ENCODE results near the gene HSPB6.
A peak's percentile ranks its signal among the peaks of the same experiment; 100 is the strongest.

The HSPB6 gene

GRCh38 chr19:35791814-35792279 is 35.0 kb upstream of the HSPB6 start:
- no peak overlapping the region for H2AFZ ChIP-seq (ENCODE audit: low read depth, low read length)
- no peaks in the 10 kb centered on the region for H3K79me2 ChIP-seq (ENCODE audit: insufficient read depth, low read length)
- TF ChIP-seq CTCF (IDR thresholded peaks at IDR 0.05; ENCODE audit: borderline replicate concordance, extremely low read depth, low read length, poor library complexity, severe bottlenecking) (no peak), EZH2 (IDR thresholded peaks at IDR 0.05; ENCODE audit: borderline replicate concordance, low read depth, low read length, severe bottlenecking) (no peak)
- no peaks in the 10 kb centered on the region for H3K9me3 ChIP-seq (ENCODE audit: insufficient read depth, low read length, severe bottlenecking)
- peaks cover 4% of the 10 kb centered on the region for H4K20me1 ChIP-seq (ENCODE audit: insufficient read depth, low read length)
- DNase-seq (no peak), ATAC-seq (ENCODE audit: insufficient read depth, low read depth) (no peak)
- H3K27me3 ChIP-seq (ENCODE audit: insufficient read depth, low read length, poor library complexity) = no peaks in the 10 kb centered on the region
- H3K4me1 ChIP-seq (ENCODE audit: insufficient read depth, low read length) = no peaks in the 10 kb centered on the region
- 0 out of 2 replicates have a peak, but pooled peaks cover 1% of the 10 kb centered on the region for H3K36me3 ChIP-seq (ENCODE audit: insufficient read depth, low read length)
- H3K27ac ChIP-seq (ENCODE audit: low read length) = no peak overlapping the region
- H3K4me2 ChIP-seq (ENCODE audit: insufficient read depth, low read length) = no peak overlapping the region
- H3K4me3 ChIP-seq (ENCODE audit: low read depth in 1 of 2, low read length in 2 of 2) = no peak overlapping the region
- H3K9ac ChIP-seq (ENCODE audit: low read depth, low read length) = no peak overlapping the region

- H3K9ac ChIP-seq (ENCODE audit: low read depth, low read length) = no peak overlapping the region
- no peaks in the 10 kb centered on the region for H3K9me3 ChIP-seq (ENCODE audit: insufficient read depth, low read length, severe bottlenecking)
- H4K20me1 ChIP-seq (ENCODE audit: insufficient read depth, low read length) = peaks cover 4% of the 10 kb centered on the region
- no peak overlapping the region for H3K4me3 ChIP-seq (ENCODE audit: low read depth in 1 of 2, low read length in 2 of 2)
- H3K27ac ChIP-seq (ENCODE audit: low read length) = no peak overlapping the region
- DNase-seq = peak; percentile 31
- no peaks in the 10 kb centered on the region for H3K27me3 ChIP-seq (ENCODE audit: insufficient read depth, low read length, poor library complexity)
- no peak overlapping the region for H2AFZ ChIP-seq (ENCODE audit: low read depth, low read length)
- TF ChIP-seq CTCF (IDR thresholded peaks at IDR 0.05; ENCODE audit: borderline replicate concordance, extremely low read depth, low read length, poor library complexity, severe bottlenecking) (peak; percentile 54), EZH2 (IDR thresholded peaks at IDR 0.05; ENCODE audit: borderline replicate concordance, low read depth, low read length, severe bottlenecking) (no peak)
- no peaks in the 10 kb centered on the region for H3K4me1 ChIP-seq (ENCODE audit: insufficient read depth, low read length)
- no peaks in the 10 kb centered on the region for H3K79me2 ChIP-seq (ENCODE audit: insufficient read depth, low read length)
- H3K36me3 ChIP-seq (ENCODE audit: insufficient read depth, low read length) = peaks cover 6% of the 10 kb centered on the region; the same call in 1 of the 2 replicates
- ATAC-seq (ENCODE audit: insufficient read depth, low read depth) = peak; percentile 65
- H3K4me2 ChIP-seq (ENCODE audit: insufficient read depth, low read length) = no peak overlapping the region
Observed at GRCh38 chr19:35790981-35791813, 34.4 kb upstream of the HSPB6 start.

- Histone ChIP-seq H3K9me3 (ENCODE audit: insufficient read depth, low read length, severe bottlenecking) (no peaks in the 10 kb centered on the region), H2AFZ (ENCODE audit: low read depth, low read length) (no peak overlapping the region), H3K4me1 (ENCODE audit: insufficient read depth, low read length) (no peaks in the 10 kb centered on the region), H3K9ac (ENCODE audit: low read depth, low read length) (no peak overlapping the region), H3K4me2 (ENCODE audit: insufficient read depth, low read length) (no peak overlapping the region), H3K27ac (ENCODE audit: low read length) (no peak overlapping the region), H3K36me3 (ENCODE audit: insufficient read depth, low read length) (peaks cover 13% of the 10 kb centered on the region), H3K4me3 (ENCODE audit: low read depth in 1 of 2, low read length in 2 of 2) (no peak overlapping the region), H3K27me3 (ENCODE audit: insufficient read depth, low read length, poor library complexity) (no peaks in the 10 kb centered on the region), H3K79me2 (ENCODE audit: insufficient read depth, low read length) (no peaks in the 10 kb centered on the region), H4K20me1 (ENCODE audit: insufficient read depth, low read length) (peaks cover 4% of the 10 kb centered on the region)
- no peak for TF ChIP-seq EZH2 (IDR thresholded peaks at IDR 0.05; ENCODE audit: borderline replicate concordance, low read depth, low read length, severe bottlenecking)
- TF ChIP-seq CTCF (IDR thresholded peaks at IDR 0.05; ENCODE audit: borderline replicate concordance, extremely low read depth, low read length, poor library complexity, severe bottlenecking) = no peak
- DNase-seq (no peak), ATAC-seq (ENCODE audit: insufficient read depth, low read depth) (peak; percentile 12; the same call in 1 of the 3 replicates)
Observed at GRCh38 chr19:35789978-35790944, 33.4 kb upstream of the HSPB6 start.

Measured in DND-41 (cell line).